GM19397 (cell line): Measurements from ENCODE around the gene CDKN2A.

ENCODE experiments used
- ATAC-seq: cut with Tn5 transposase; IDR thresholded peaks from one replicate; pipeline ENCODE4 v1.9.1; 2021; ENCODE audit warnings: mild to moderate bottlenecking, moderate library complexity; ENCODE audit not compliant: unreplicated experiment

CDKN2A gene

DNA sequence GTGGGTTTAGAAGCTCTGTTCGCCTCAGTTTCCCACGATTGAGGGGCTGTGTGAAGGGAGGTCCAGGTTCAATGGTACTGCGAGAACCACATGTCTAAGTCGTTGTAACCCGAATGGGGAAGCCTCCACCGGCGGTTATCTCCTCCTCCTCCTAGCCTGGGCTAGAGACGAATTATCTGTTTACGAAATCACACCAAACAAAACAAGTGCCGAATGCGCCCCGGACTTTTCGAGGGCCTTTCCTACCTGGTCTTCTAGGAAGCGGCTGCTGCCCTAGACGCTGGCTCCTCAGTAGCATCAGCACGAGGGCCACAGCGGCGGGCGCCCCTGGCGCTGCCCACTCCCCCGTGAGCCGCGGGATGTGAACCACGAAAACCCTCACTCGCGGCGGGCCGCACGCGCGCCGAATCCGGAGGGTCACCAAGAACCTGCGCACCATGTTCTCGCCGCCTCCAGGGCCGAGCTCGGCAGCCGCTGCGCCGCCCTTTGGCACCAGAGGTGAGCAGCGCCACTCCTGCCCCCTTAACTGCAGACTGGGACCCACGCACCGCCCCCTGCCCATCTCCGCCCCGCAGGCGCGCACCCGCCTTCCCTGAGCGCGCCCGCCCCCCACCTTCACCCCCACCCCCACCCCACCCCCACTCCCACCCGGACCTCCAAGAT, at the start of gene CDKN2A:
CDKN2A (minus strand) TSS at position 500 of the 663 bp plus-strand sequence.
- ATAC-seq = peak; percentile 45

GRCh38 chr9:22043928-22044327, 49.7 kb upstream of the CDKN2A start:
- no peak for ATAC-seq

GRCh38 chr9:22041775-22042174, 47.6 kb upstream of the CDKN2A start:
- ATAC-seq = no peak

GRCh38 chr9:22041344-22041743, 47.2 kb upstream of the CDKN2A start:
- ATAC-seq = no peak

- ATAC-seq = no peak
Measured at GRCh38 chr9:22040760-22041159, 46.6 kb upstream of the CDKN2A start.

DNA sequence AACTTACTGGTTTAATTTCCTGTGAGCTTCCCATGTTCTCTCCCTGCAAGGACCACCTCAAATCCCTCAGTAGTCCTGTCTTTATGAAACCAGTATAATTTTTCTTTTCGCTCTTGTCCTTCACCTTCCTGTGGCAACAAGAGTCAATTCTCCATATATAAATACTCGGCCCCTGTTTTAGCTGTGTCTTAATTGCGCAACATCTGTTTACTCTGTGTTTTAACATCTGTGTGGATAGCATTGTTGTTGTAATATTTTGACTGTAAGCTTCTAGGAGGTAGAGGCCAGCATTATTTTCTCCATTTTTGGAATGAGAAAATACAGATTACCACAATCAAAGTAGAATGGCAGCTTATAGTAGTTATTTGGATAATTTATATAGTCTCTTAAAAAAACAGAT, 45.1 kb upstream of the CDKN2A start:
- ATAC-seq = no peak

GRCh38 chr9:22037954-22038690, 43.9 kb upstream of the CDKN2A start:
- ATAC-seq = no peak

GRCh38 chr9:22036866-22037626, 42.9 kb upstream of the CDKN2A start:
- ATAC-seq = no peak

DNA sequence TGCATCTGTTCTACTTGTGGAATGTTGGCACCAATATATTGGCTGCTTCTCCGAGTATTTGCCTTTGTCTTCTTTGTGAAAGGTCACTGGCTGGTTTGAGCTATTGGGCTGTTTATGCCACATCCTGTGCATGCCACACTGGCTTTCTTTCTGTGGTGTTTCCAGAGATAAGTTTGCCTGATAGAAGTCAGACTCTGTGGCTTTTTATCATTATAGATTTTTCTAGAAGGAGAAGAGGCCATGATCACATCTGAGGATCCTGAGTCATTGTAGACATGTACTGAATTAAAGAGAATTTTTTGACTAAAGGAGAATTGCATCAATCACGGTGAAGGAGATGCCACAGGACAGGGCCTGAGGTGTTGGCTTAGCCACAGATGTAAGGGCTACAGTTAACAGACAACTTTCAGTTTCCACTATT, 41.4 kb upstream of the CDKN2A start:
- ATAC-seq = no peak

DNA sequence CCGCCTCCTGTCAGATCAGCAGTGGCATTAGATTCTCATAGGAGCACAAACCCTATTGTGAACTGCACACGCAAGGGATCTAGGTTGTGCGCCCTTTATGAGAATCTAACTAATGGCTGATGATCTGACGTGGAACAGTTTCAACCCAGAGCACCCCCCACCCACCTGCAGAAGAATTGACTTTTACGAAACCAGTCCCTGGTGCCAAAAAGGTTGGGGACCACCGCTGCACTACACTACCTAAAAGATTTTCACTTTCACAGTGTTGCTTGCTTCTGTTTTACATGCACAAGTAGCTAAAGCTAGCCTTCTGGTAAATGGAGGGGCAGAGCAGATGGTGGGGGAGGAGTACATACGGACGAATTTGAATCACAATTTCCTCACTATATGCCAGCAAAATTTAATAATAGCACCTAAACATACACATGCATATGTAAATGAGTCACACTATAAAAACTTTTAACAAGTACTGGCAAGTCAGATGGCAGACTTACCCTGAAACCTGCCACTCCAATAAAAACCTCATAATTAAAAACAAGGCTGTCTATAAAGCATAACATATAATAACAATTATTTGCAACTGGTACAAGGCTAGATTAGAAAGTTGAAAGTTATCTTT, 38.9 kb upstream of the CDKN2A start:
- ATAC-seq = no peak

DNA sequence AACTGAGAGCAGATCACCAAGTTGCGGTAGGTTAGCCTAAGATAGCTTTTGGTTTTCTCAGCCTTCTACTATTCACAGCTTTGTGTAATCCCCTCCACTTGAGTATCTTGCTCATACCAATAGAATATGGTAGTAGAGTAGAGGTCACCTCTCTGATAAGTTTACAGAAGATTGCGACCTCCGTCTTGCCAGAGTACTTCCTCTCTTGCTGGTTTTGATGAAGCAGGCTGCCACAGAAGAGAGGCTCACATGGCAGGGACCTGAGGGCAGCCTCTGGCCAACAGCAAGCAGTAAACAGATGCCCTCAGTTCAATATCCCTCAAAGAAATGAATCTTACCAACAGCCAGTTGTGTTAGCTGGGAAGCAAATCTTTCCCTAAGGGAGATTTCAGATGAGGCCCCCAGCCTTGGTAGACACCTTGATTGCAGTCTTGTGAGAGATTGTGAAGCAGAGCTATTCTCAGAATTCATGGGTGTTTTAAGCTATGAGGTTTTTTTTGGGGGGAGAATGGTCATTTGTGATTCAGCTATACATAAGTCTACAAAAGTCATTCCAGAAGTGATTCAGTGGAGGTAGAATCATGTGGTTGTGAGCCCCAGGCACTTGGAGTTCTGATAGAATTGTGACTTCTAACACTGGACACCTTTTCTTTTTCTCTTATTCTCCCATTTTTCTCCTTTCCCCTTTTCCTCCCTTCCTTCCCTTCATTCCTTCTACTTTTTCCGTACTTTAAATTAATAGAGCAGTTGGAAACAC, 37.6 kb upstream of the CDKN2A start:
- ATAC-seq = no peak

- ATAC-seq = peak; percentile 58
Measured at GRCh38 chr9:22030101-22030598, 36.0 kb upstream of the CDKN2A start.

DNA sequence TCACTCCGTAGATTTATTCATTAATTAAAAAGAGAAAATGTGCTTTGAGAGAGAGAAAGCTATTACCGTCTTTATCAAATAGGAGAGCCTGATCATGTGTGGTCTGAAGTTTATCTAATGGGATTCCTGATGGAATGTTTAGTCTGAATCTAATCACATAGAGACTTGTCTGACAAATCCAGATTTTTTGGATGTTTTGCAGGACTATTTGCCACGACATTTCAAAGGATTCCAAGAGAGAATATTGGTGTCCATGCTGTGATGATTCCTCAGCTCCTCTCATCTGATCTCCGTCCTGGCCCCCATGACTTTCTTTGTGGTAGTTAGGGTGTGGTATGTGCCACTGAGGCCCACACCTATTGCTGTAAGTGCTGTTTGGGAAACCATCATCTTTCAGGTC, 35.0 kb upstream of the CDKN2A start:
- no peak for ATAC-seq

DNA sequence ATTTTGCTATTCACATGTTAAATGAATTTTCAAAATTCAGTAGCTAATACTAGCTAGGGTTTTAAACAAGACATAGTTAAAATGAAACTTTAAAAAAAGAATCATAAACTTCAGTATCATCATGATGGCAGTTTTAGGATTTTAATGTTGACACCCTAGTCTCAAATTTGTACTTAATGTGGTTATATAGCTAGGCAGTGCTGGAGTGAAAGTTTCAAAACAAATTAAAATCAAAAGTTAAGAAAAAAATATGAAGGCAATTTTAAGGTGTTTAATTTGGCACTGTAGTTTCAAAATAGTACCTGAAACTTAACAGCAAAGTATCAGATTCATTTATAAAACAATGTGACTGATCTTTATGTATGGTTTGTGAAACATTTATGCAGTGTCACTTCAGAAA, 34.2 kb upstream of the CDKN2A start:
- ATAC-seq = no peak

DNA sequence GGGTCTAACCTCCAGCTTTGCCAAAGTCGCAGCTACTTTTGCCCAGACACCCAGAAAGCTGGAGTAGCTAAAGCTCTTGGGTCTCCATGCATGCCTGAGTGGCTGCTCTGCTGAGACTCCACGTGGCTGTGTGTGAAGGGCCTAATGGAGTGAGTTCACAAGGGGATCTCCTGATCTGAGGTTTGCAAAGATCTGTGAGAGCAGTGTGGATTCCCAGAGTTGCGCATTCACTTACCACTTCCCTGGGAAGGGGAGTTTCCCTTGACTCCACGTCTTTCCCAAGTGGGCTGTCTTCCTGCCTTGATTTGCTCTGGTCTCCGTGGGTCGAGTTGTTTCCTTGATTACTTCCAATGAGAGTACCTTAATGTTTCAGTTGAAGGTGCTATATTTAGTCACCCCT, 32.5 kb upstream of the CDKN2A start:
- no peak for ATAC-seq

GRCh38 chr9:22022396-22022795, 28.2 kb upstream of the CDKN2A start:
- no peak for ATAC-seq

DNA sequence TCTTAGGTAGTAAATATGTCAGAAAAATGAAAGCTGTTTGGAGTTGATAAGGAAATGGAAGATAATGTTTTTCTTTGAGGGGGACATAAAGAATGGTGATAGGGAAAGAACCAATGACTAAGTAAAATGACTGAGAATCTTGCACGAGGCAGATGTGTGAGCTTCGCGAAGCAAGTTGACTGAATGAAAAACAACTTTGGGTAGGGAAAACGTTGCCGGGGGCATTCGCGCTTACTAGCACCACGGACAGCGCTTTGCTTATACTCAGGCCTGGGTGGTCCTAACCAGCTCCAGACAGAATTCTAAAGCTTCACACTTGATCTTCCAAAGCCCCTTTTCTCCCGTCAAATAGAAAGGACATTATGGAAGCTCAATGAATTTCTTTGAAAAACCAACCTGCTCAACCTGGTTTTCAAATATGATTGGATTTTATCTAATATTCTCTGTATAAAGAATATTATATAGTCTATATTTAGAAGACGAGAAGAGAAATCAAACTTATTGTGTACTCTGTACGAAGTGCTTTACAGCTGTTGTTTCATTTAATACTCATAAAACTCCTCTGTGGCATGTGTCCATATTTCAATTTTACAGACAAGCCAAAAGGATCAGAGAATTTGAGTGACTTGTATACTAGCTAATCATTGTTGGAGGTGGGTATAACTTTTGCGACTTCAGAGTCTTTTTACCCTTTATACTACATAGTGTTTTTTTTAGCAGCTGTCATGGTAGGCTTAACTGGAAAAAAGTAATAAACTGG, 16.9 kb upstream of the CDKN2A start:
- no peak for ATAC-seq

- ATAC-seq = peak; percentile 27
Measured at GRCh38 chr9:22009506-22009867, 15.3 kb upstream of the CDKN2A start.

DNA sequence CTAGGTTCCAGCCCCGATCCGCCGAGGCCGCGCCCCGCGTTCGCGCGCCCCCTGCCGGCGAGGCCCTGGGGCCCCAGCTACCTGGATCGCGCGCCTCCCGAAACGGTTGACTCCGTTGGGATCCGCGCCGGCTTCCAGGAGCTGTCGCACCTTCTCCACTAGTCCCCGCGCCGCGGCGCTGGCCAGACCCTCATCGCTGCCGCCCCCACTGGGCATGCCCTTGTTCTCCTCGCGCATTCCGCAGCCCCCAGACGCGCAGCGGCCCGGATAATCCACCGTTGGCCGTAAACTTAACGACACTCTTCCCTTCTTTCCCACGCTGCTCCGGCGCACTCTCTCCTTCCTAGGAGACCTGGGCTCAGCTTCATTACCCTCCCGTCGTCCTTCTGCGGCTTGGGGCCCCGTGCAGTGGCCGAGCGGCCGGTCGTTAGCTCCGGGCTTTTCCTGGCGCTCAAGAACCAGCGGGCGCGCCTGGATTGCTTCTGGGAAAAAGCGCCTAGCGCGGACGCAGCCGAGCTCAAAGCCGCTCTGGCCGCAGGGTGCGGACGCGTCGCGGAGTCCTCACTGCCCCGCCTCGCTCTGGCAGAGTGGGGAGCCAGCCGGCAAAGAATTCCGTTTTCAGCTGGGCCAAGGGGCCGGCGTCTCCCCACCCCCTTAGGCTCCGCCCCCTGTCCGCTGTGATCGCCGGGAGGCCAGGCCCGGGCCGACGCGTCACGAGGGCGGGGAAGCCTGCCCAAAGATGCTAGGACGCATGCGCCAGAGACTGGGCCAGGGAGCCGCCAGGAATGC, 14.7 kb upstream of the CDKN2A start, which contains the start of gene CDKN2B:
CDKN2B (minus strand) TSS at position 589 of the 789 bp plus-strand sequence; CDS start at position 237, 352 bp downstream.
- ATAC-seq = peak; percentile 91
